Activated gamma-delta T cell (primary cell): ENCODE measurements around the gene MRLN.

ENCODE experiments used
- DNase-seq: peaks from one replicate; lab custom pipeline; 2025; lab: John Stamatoyannopoulos, UW

The MRLN gene

DNA sequence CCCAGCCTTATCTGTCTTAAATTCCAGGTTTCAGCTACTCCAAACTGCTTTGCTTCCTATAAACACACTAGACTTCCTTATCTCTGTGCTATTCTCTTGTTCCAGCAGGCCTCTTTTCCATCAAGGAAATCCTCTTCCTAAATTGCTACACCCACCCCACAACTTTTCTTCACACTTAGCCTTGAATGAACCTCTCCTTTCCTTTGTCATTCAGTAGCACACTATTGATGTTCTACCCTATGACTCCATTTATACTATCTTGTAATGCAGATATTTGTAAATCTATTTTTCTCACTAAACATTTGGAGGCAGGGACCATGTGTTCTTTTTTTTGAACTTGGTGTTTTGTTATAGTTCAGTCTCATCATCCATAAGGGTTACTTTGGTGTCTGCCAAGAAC is 47.3 kb downstream of the MRLN start:
- no peak for DNase-seq

DNA sequence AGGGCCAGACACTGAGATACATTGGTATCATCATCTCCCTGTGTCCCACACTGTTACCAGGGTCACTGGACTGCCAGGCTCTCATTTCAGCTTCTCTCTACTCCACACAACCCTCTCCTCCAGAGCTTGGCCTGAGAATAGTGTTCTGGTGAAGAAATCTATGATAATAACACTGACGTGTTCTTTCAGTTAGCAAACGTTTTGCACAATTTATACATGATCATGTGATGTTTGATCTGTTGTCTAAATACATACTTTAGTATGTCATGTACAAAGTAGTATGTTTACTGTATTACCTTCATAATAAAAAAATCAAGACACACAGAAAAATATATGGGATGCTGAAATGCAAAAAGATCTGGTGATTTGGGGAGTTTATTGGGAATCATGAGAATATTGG is 48.6 kb downstream of the MRLN start:
- DNase-seq = no peak

DNA sequence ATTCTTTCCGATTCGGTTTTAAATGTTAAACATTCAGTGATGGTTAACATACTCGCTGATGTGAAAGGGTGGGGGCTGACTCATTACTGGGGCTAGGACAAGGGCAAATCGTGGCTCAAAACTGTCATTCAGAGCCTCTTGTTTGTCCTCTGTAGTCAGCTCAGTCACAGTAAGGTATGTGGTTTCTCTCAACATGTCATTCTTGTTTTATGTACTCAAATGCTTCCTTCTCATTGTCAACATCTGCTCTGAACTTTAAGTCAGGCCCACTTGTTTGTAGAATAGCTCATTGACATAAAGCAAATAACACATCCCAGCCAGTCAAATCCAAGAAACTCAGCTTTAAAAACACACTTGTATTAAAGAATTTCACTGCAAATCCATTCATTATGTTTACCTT is 50.9 kb downstream of the MRLN start:
- DNase-seq = no peak

DNA sequence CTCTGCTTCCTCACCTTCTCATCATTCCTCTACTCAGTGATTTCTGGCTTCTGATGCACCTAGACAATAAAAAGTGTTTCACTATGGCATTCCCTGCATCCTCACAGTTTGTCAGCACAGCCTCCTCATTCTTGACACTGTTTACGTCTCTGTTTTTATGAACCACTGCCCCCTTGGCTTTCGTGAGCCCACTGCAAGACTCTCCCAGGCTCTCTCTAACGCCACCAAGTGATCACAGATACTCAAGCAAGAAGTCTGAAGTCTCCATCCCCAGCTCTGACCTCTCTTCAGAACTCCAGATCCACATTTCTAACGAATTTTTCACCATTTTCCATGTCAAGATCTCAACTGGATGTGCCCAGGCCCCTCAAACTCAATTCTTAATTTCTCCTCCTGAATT is 52.5 kb downstream of the MRLN start:
- no peak for DNase-seq

DNA sequence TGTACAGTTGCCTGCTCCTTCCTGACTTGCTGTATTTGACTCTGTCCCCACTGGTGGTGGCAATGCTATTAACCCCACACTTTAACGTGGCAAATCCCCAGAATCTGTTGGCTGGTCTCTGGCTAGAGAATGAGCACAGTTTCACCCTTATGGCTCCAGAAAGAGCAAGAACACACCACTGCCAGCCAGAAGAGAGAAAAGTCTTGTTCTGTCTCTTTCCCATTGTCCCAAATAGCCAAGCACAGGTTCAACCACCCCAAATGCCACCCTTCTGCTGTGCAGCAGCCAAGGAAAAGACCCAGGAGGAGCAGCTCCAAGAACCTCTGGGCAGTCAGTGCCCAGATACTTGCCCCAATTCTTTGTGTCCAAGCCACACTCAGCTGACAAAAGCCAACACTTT is 54.9 kb downstream of the MRLN start:
- DNase-seq = no peak

DNA sequence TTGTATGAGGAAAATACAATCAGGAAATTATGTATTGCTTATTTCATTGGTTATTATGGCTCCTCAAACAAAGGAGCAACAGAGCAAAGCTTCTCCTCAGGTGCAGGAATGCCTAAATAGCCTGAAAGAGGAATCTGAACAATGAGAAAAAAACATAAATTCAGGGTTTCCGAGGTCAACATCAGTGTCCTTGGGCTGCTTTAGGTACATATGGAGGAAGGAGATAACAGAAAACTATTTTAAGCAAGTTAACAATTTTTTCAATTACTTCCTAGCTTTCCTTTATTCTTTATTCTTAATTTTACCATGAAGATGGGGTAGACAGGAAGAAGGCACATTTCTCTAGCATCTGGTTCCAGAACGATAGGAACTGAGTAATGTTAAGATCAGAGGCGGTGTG is 57.6 kb downstream of the MRLN start:
- no peak for DNase-seq

DNA sequence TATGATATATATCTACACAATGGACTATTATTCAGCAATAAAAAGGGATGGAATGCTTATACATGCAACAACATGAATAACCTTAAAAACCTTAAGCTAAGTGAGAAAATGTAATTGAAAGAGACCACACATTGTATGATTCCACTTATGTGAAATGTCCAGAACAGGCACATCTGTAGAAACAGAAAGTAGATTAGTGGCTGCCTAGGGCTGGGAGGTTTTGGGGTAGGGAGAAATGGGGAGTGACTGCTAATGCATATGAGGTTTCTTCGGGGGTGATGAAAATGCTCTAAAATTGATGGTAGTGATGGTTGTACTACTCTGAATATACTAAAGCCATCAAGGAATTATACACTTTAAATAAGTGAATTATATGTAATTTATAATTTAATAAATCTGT is 58.3 kb downstream of the MRLN start:
- DNase-seq = no peak

DNA sequence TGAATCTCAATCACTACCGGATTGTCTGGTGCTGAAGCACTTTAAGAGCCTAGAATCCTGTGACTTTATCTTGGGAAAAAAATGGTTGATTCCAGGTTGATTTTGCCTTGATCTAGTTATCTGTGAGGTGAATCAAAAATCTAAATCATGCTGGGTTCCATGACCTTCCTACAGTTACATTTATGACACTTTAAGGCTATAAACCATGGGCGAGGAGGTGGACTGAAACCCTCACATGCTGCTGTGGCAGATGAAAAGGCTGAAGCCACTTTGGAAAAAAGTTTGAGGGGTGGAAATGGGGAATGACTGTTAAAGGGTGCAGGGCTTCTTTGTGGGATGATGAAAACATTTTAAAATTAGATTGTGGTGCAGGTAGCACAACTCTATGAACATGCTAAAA is 61.1 kb downstream of the MRLN start:
- DNase-seq = no peak

DNA sequence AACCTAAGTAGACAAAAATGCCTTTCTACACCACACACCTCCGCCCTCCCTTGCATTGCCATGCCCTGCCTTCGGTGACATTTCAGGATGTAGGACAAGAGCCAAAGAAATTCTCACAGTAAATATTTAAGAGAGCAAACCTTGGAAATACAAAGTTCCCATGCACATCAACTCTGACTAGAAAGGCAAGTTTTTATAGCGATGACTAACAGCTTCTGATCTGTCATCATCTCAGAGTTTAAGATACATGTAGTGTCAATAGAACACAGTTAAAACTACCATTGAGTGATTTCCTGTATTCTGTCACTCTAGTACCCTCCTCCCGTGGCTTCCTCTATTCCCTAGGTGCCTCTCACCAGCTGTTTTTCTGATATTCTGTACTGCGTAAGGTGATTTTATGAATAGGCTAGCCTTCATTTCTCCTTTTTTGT is 64.3 kb downstream of the MRLN start:
- no peak for DNase-seq

DNA sequence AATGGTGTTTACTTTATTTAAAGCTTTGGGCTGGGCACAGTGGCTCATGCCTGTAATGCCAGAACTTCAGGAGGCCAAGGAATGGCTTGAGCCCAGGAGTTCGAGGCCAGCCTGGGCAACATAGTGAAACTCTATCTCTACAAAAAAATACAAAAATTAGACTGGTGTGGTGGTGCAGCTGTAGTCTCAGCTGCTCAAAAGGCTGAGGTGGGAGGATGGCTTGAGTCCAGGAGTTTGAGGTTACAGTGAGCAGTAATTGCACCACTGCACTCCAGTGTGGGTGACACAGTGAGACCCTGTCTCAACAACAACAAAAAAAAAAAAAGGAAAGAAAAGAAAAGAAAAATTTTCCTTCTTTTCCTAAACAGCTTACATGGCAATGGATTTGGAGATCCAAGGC is 65.6 kb downstream of the MRLN start:
- no peak for DNase-seq
